Panc1 (cell line): ENCODE measurements around the gene ERN1. TPM values are rescaled to one million over a fixed set of nuclear protein-coding genes. Genes with fewer than 3 reads are reported as not detected.

Source experiments
- ATAC-seq: fragments of 200-7000 bp; cut with Tn5 transposase; 2 replicates; pipeline ENCODE4 v1.9.1; 2020; ENCODE audit warnings: mild to moderate bottlenecking, moderate library complexity
- BruUV-seq: library from RNA; stranded (reverse); fragments of 400-500 nt; replicated peaks from 2 replicates; lab custom pipeline; 2021; lab: Mats Ljungman, UMichigan
- CTCF ChIA-PET: fragments of 300-600 bp; sonication (Branson Sonifier 250); formaldehyde crosslinking; loops from one replicate; lab custom pipeline; 2022; ENCODE audit warnings: antibody characterized with exemption; lab: Charles Lee
- POLR2A ChIA-PET: fragments of 300-600 bp; sonication (Branson Sonifier 250); formaldehyde crosslinking; loops from one replicate; lab custom pipeline; 2022; ENCODE audit warnings: antibody characterized with exemption; lab: Charles Lee
- DNase-seq: peaks from one replicate; pipeline ENCODE4 v3.0.0-alpha.2; 2010; ENCODE audit warnings: low read depth, low spot score
- H3K27ac ChIP-seq: 2 replicates; pipeline ENCODE4 v1.5.1; 2011; ENCODE audit warnings: mild to moderate bottlenecking, low read length, inconsistent platforms
- H3K27me3 ChIP-seq: fragments of 200-500 bp; sonication (Bioruptor generic); 2 replicates; pipeline ENCODE4 v1.6.0; 2014; ENCODE audit warnings: low read length, inconsistent platforms; ENCODE audit not compliant: control insufficient read depth, insufficient read depth
- H3K36me3 ChIP-seq: fragments of 200-500 bp; sonication (Bioruptor generic); 2 replicates; pipeline ENCODE4 v1.5.1; 2014; ENCODE audit warnings: inconsistent platforms, mild to moderate bottlenecking, low read length, moderate library complexity; ENCODE audit not compliant: control insufficient read depth, insufficient read depth
- H3K4me1 ChIP-seq: 2 replicates; pipeline ENCODE4 v1.5.1; 2011; ENCODE audit warnings: inconsistent platforms, mild to moderate bottlenecking, low read length, moderate library complexity; ENCODE audit not compliant: control insufficient read depth, insufficient read depth
- H3K4me3 ChIP-seq, 2 experiments: 2 replicates each; pipeline ENCODE4 v1.5.1; 2011 to 2012; ENCODE audit warnings: low read depth in 2 of 2, low read length in 2 of 2, mild to moderate bottlenecking in 2 of 2, inconsistent platforms in 1 of 2, moderate library complexity in 1 of 2
- H3K9me3 ChIP-seq: fragments of 200-500 bp; sonication (Bioruptor generic); 2 replicates; pipeline ENCODE4 v1.5.1; 2014; ENCODE audit warnings: low read depth, mild to moderate bottlenecking, inconsistent platforms, low read length, moderate library complexity; ENCODE audit not compliant: control insufficient read depth, insufficient read depth
- POLR2AphosphoS5 ChIP-seq: IDR thresholded peaks from 2 replicates; pipeline ENCODE4 v1.6.1; 2012; ENCODE audit warnings: mild to moderate bottlenecking, low read depth, low read length, moderate library complexity
- SIN3A ChIP-seq: IDR thresholded peaks from 2 replicates; pipeline ENCODE4 v1.6.1; 2012; ENCODE audit warnings: low read depth, mild to moderate bottlenecking, low read length, moderate library complexity, borderline replicate concordance; ENCODE audit not compliant: insufficient read depth
- TCF7L2 ChIP-seq: IDR thresholded peaks from 2 replicates; pipeline ENCODE4 v1.6.1; 2011; ENCODE audit warnings: mild to moderate bottlenecking, low read depth, low read length, inconsistent platforms
- in situ Hi-C: cut with HindIII; loops from 2 replicates; pipeline ENCODE4 v1.10.0; 2016; ENCODE audit warnings: low sequenced_read_pairs, low pct_unique_long_range_greater_than_20kb
- intact Hi-C: fragments of 100-400 bp; cut with micrococcal nuclease; formaldehyde crosslinking; loops from one replicate; pipeline ENCODE4 v1.10.0; 2022; ENCODE audit not compliant: unreplicated experiment
- total RNA-seq: library from RNA; stranded (reverse); gene quantifications from one replicate; pipeline ENCODE4 v1.2.1, GENCODE V29; 2021; ENCODE audit not compliant: unreplicated experiment
- TF ChIP-seq, protein P1 (sequence below): fragments of 450-650 bp; IDR thresholded peaks from 2 replicates; pipeline ENCODE4 v1.5.1; 2017; ENCODE audit warnings: mild to moderate bottlenecking
- TF ChIP-seq, protein P2 (sequence below), 2 experiments: IDR thresholded peaks; 2 replicates each; pipeline ENCODE4 v1.6.1; 2011 to 2012; ENCODE audit warnings: low read depth in 2 of 2, control low read depth in 1 of 2, low read length in 1 of 2, mild to moderate bottlenecking in 1 of 2, moderate library complexity in 1 of 2; ENCODE audit not compliant: insufficient read depth in 1 of 2

The ERN1 gene
- total RNA-seq, 1 experiment from 2014 or later, result 12.1 TPM

DNA sequence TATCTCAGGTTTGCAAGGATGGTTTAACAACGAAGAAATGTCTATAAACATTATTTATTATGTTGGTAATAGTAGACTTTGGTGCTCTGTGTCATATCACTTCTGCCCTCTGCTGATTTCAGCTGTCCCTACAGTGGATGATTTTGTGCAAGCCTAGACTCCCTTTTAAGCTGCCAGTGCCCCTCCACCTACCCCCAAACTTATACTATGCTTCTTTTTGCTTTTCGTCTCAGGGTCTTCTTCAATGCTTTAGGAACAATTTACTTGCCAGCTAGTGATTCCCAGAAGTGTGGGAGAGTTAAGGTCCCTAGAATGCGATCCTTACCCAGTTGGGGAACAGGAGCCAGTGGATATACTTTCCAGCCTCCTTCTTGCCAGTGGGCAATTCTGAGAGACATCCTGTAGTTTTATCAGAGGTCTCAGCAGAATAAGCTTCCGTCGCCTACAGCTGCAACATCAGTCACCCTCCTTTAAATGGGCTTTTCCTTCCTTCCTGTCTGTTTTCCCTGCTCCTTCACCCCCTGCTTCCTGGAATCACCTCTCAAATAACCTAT is 113.6 kb downstream of the ERN1 start:
- ATAC-seq (no peak), DNase-seq (no peak)
- ChIA-PET CTCF (no interaction called here), POLR2A (no interaction called here)
- no peaks in the 10 kb centered on the region for H3K9me3 ChIP-seq
- TF ChIP-seq, protein P1, sequence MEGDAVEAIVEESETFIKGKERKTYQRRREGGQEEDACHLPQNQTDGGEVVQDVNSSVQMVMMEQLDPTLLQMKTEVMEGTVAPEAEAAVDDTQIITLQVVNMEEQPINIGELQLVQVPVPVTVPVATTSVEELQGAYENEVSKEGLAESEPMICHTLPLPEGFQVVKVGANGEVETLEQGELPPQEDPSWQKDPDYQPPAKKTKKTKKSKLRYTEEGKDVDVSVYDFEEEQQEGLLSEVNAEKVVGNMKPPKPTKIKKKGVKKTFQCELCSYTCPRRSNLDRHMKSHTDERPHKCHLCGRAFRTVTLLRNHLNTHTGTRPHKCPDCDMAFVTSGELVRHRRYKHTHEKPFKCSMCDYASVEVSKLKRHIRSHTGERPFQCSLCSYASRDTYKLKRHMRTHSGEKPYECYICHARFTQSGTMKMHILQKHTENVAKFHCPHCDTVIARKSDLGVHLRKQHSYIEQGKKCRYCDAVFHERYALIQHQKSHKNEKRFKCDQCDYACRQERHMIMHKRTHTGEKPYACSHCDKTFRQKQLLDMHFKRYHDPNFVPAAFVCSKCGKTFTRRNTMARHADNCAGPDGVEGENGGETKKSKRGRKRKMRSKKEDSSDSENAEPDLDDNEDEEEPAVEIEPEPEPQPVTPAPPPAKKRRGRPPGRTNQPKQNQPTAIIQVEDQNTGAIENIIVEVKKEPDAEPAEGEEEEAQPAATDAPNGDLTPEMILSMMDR, result peak; percentile 7
- no peak for TF ChIP-seq POLR2AphosphoS5
- no peak for TF ChIP-seq SIN3A
- TF ChIP-seq TCF7L2, result no peak
- TF ChIP-seq, protein P2, sequence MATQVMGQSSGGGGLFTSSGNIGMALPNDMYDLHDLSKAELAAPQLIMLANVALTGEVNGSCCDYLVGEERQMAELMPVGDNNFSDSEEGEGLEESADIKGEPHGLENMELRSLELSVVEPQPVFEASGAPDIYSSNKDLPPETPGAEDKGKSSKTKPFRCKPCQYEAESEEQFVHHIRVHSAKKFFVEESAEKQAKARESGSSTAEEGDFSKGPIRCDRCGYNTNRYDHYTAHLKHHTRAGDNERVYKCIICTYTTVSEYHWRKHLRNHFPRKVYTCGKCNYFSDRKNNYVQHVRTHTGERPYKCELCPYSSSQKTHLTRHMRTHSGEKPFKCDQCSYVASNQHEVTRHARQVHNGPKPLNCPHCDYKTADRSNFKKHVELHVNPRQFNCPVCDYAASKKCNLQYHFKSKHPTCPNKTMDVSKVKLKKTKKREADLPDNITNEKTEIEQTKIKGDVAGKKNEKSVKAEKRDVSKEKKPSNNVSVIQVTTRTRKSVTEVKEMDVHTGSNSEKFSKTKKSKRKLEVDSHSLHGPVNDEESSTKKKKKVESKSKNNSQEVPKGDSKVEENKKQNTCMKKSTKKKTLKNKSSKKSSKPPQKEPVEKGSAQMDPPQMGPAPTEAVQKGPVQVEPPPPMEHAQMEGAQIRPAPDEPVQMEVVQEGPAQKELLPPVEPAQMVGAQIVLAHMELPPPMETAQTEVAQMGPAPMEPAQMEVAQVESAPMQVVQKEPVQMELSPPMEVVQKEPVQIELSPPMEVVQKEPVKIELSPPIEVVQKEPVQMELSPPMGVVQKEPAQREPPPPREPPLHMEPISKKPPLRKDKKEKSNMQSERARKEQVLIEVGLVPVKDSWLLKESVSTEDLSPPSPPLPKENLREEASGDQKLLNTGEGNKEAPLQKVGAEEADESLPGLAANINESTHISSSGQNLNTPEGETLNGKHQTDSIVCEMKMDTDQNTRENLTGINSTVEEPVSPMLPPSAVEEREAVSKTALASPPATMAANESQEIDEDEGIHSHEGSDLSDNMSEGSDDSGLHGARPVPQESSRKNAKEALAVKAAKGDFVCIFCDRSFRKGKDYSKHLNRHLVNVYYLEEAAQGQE (IDR thresholded peaks at IDR 0.05; ENCODE audit: insufficient read depth in 1 of 2, low read depth in 2 of 2, low read length in 1 of 2), result no peak
- in situ Hi-C loops (no loop called here), intact Hi-C loops (no loop called here)
- no peak overlapping the region for H3K4me3 ChIP-seq
- H3K4me1 ChIP-seq, result no peaks in the 10 kb centered on the region
- no peaks in the 10 kb centered on the region for H3K36me3 ChIP-seq
- H3K27me3 ChIP-seq, result no peaks in the 10 kb centered on the region; the same call in 1 of the 2 replicates
- no TSS peak for BruUV-seq
- no peak overlapping the region for H3K27ac ChIP-seq

DNA sequence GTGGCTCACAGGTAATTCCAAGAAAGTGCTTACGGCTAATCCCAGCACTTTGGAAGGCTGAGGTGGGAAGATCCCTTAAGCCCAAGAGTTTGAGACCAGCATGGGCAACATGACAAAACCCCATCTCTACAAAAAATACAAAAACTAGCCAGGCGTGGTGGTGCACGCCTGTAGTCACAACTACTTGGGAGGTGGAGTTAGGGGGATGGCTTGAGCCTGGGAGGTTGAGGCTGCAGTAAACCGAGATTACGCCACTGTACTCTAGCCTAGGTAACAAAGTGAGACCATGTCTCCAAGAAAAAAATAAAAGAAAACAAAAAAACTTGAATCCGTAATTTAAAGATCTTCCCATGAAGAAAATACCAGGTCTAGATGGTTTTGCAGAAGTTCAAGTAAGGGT is 114.5 kb downstream of the ERN1 start:
- POLR2A ChIA-PET, result no interaction called here
- intact Hi-C loops (no loop called here), in situ Hi-C loops (no loop called here)
- DNase-seq (no peak), ATAC-seq (no peak)
- CTCF ChIA-PET, result no interaction called here
- Histone ChIP-seq H3K9me3 (no peaks in the 10 kb centered on the region), H3K4me1 (no peaks in the 10 kb centered on the region), H3K27ac (no peak overlapping the region), H3K27me3 (no peaks in the 10 kb centered on the region; the same call in 1 of the 2 replicates), H3K4me3 (no peak overlapping the region), H3K36me3 (no peaks in the 10 kb centered on the region)
- TF ChIP-seq, protein P2 (IDR thresholded peaks at IDR 0.05; ENCODE audit: insufficient read depth in 1 of 2, low read depth in 2 of 2, low read length in 1 of 2), result no peak
- TF ChIP-seq TCF7L2 (no peak), POLR2AphosphoS5 (no peak), SIN3A (no peak)
- TF ChIP-seq, protein P1, result no peak
- no TSS peak for BruUV-seq
